GM18517 (cell line): ENCODE measurements around the gene NOMO2.
"Not testable (repeated sequence)": the region's sequence is repeated elsewhere in the genome, so short reads cannot be mapped to it uniquely, and the experiment has no call there.

Experiments
- ATAC-seq: cut with Tn5 transposase; IDR thresholded peaks from one replicate; pipeline ENCODE4 v1.9.1; 2021; ENCODE audit warnings: mild to moderate bottlenecking, moderate library complexity; ENCODE audit not compliant: unreplicated experiment

NOMO2 gene

DNA sequence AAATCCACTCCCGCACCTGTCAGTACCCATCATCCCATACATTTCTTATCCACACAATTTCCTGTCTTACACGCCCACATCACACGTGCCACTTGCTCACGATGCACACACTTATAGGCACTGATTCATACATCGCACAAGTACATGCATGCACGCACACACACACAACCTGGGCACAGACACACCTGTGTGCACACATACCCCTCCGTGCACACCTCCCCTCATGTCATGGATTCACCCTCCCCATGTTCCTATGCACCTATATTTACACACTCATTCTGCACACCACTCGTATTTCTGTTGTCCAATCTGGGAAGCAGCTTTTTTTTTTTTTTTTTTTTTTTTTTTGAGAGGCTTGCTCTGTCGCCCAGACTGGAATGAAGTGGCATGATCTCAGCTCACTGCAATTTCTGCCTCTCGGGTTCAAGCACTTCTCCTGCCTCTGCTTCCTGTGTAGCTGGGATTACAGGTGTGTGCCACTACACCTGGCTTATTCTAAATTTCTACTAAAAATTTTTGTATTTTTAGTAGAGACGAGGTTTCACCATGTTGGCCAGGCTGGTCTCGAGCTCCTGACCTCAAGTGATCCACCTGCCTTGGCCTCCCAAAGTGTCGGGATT, 13.5 kb upstream of the NOMO2 start:
- not testable (repeated sequence) for ATAC-seq

DNA sequence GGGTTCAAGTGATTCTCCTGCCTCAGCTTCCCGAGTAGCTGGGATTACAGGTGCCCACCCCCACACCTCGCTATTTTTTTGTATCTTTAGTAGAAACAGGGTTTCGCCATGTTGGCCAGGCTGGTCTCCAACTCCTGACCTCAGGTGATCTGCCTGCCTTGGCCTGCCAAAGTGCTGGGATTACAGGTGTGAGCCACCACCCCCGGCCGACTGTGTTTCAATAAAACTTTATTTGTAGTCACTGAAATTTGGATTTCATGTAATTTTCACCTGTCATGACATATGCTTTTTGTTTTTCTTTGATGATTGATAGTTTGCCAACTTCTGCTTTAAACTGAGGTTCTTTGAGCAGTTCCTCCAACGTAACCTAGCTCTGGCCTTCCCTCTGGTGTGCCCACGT, 12.0 kb upstream of the NOMO2 start:
- ATAC-seq: not testable (repeated sequence)

DNA sequence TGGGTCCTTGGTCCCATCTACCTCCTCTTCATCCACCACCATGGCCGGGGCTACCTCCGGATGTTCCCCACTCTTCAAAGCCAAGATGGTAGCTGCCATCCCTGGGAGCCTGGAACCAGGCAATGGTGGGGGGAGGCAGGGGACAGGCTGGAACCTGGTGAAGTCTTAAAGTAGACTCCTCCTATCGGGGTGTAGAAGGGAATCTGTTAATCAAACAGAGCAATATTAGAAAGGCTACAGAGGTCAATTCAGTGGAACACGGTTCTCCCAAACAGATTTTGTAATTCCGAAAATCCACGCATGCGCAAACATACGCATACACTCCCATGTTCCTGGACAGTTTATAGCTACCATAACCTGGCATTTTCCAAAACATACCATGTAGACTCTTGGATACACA, 11.1 kb upstream of the NOMO2 start:
- ATAC-seq: not testable (repeated sequence)

DNA sequence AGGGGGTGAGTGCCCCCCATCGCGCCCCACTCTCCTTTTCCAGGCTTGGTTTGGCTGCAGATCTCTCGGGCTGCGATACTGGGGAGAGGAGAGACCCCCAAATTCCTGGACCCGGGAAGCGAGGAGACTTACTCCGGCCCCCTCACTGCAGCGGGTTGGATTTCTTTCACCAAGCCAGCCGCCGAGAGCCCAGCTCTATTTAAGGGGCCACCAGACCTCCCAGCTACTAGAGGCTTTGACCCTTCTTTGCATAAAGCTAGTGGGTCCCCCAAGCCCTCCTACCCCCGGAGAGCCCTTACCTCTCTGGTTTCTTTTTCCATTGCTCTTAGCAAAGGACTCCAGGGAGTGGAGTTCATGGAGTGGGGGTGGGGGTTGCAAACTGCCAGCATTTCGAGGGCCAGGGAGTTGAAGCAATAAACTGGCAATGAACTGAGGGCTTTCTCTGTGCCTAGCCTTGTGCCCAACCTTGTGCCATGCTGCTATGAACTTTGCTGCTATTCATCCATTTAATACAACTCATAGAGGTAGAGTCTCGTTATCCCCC, 9.5 kb upstream of the NOMO2 start:
- ATAC-seq: not testable (repeated sequence)

DNA sequence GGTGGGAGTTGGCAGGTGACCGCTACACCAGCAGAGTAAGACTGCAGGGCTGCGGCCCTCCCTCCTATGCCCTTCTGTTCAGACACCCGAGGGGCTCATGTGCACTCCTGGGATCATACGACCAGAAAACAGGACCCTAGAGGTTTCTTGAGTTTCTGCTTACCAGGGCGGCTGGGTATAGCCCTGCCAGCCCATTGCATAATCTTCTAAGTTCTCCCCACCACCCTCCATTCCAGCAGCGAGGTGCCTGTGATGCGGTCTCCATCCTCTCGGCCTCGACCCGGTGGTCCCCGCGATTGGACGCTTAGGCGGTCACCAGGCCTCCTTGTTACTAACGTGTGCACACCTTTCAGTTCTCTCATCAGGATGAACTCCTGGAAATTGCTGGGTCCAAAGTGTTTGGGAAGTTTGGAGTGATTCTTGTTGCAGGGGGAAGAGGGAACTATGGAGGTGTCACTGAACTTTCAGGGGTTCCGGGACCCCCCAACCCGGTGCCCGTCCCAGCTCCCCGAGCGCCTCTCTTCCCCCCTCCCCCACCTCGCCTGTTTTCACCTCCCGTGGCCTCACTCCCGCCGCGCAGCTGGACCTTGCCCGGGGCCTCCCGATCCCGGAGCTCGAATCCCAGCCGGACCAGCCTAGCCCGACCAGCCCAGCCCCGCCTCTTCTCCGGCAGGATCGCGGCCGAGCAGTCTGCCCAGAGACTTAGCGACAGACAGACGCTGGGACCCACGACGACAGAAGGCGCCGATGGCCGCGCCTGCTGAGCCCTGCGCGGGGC, 8.8 kb upstream of the NOMO2 start:
- not testable (repeated sequence) for ATAC-seq

DNA sequence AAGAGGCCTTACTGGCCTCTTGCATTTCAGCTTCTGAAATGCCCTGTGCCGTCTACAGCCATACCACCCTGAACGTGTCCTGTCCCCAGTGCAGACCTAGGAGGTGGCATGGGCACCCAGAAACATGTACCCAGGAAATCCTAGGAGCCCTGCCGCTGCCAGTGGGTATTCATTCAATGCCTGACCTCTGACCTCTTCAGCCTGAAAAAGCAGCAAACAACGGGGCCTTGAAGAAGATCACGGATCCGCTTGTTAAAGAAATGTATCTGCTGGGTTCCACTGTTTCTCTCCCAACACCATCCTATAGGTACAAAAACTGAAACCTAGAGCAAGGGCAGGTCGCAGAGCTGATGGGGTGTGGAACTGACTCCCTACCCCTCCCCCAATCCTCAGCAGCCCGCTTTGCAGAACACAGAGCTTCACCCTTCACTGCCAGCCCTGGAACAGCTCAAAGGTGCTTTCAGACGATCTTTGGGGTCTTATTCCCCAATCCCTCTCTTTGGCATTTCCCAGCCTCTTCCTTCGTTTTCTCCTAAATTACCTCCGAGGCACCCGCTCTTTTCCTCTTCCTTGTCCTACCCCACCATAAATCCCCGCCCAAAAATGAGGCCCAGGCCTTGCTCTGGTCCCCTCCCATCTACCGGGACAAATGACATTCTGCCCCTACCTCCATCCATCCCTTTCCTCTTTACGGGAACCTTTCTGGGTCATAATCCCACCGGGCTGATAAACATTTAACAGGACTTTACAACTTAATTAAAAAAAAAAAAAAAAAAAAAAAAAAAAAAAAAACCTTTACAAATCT, 1.3 kb downstream of the NOMO2 start:
- ATAC-seq: not testable (repeated sequence)

DNA sequence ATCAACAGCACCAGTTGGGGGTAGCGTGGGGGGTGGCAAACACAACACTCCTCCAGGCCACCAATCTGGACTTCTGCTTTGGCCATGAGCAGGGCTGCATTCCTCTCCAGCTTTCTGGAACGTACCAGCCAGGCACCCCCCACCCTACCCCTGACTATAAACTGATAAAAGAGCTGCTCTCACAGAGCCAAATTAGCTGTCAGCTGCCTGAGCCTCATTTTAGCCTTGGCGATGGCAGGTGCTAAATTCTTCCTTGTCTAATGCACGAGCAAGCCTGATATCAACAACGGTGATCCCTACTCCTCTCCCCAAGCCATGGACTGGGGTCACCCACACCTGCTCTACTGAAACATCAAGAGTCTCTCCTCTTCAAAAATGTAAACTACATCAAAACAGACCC, 8.2 kb downstream of the NOMO2 start:
- ATAC-seq: not testable (repeated sequence)

DNA sequence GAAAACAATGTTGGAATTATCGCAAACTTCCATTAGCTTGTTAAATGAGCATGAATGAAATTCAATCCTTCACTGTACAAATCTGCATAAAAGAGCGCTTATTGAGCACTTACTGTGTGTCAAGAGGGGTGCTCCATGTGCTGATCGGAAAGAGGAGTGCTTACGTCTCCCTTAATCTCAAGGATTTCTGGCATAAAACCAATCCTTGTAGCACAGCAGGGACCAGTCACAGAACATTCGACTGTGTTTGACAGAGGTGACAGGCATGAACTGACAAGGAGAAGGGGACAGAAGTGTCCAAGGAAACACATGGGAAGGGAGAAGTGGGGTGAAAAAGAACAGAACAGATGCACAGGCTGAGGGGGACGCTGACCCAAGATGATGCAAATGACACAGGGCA, 14.5 kb downstream of the NOMO2 start:
- not testable (repeated sequence) for ATAC-seq

DNA sequence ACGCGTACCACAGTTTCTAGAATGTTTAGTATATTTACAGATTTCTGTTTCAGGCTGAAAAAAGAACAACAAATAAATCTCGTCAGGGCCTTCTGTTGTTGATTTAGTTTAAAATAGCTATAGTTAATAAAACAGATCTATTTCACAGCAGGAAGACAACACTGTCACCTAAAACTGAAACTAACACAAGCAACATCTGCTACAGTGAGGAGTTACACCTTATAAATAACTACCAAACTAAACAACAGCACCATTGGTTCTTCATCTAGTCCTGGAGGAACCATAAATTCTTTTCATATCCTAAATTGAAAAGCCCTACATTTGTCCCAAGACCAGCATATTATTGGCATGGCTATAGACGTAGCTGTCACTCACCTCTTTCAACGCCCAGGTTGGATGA, 15.0 kb downstream of the NOMO2 start:
- not testable (repeated sequence) for ATAC-seq

DNA sequence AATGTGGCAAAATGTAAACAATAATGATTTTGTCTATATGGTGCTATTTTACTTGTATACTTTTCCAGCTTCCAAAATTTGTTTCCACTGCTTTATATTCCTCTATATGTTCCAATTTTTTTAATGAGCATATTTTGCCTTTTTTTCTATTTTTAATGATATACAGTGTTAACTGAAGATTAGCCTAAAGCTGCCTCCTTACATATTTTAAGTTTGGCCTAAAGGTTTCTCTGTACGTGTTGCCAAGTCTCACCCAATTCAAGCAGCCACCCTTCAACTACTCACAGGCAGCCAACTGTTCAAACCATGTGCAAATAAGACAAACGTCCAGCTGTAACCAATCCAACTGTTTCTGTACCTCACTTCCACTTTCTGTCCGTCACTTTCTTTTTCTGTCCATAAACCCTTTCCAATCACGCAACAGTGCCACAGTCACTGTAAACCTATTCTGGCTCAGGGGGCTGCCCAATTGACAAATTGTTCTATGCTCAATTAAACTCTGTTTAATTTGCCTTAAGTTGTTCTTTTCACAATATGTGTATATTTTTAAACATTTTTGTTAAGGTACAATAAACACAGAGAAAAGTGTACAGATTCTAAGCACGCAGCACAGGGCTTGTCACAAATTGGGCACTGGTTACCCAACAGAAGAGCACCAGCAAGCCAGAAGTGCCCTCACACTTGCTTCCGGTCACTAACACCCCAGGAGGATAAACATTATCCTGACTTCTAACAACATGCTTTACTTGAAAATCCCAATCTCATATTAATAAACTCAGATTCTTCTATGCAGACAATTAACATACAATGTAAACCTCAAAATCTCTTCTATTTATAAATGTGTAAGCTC, 17.4 kb downstream of the NOMO2 start:
- not testable (repeated sequence) for ATAC-seq

DNA sequence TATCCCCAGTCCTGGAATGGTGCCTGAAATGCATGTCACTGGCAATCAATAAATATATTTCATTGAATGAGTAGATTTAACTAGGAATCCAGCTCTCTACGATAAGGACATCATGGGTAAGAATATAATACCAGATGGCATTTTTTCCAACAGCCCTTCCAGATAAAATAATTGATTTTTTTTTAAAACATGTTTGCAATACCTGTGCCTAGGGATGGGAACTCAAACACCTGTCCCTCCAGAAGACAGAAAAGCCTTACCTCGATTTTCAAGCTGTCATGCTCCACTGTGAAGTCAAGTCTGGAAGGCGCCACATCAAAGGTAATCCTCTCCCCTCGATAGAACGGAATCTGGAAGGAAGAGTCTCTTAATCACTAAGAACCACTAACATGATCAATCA, 20.0 kb downstream of the NOMO2 start:
- not testable (repeated sequence) for ATAC-seq

DNA sequence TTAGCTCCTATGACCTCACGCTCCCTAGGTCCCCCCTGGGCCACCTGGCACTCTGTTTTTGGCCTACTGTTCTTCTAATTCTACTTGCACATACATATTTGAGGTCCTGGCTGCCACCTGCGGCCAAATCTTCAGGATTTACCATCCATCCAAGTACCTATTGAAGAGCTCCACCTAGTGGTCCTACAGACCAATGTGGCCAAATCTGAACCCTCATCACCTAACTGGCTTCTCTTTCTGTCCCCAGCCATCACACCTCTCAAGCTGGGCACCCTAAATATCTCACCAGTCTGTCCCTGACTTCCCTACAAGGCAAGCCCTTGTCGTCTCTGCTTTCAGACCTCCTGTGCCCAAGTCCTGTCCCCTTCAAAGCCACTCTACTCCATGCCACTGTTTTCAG, 24.9 kb downstream of the NOMO2 start:
- not testable (repeated sequence) for ATAC-seq

DNA sequence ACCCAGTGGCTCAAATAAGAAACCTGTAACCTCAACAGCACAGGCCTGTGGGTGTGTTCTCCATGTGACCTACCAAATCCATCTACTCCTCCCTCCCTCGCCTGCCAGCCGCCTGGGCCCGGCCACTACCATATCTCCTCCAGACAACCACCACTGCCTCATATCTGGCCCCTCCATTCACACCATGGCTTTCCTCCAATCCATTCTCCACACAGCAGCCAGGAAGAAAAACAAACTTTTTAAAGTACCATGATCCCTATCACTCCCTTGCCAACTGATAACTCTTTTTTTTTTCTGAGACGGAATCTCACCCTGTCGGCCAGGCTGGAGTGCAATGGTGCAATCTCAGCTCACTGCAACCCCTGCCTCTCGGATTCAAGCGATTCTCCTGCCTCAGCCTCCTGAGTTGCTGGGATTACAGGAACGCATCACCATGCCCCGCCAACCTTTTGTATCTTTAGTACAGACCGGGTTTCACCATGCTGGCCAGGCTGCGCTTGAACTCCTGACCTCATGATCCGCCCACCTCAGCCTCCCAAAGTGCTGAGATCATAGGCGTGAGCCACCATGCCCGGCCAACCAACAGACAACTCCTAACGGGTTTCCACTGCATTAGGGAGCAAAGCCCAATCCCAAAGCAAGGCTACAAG, 26.3 kb downstream of the NOMO2 start:
- ATAC-seq: not testable (repeated sequence)

DNA sequence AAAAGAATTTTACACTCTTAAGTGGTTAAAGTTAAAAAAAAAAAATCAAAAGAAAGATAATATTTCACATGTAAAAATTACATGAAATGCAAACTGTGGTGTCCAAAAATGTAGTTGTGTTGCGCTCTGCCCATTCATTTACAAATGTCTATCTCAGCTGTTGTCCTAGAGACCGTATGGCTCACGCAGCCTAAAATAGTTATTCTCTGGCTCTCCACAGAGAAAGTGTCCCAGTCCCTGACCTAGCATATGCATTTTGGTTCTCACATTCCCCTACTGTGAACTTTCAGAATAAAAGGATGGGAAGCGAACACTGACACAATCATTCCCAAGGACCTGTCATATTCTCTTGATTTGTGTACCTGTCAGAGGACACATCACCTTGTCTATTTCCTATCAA, 27.6 kb downstream of the NOMO2 start:
- ATAC-seq: not testable (repeated sequence)

DNA sequence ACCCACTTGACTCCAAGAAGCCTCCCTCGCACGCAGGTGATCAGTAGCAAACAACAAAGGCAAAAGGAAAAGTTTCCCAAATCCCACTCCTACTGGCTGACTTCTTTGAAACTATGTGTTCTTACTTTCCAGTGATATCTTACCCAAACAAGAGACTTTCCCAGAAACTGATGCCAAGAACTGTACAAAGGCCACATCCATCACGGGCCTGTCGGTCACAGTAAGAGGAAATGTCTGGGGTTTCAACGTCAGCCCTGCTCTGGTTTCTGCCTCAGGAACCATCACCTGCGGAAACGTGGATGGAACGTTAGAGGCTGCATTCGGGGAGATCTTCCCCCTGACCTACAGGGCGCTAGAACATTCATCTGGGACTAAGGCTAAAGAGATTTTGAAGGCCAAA, 30.6 kb downstream of the NOMO2 start:
- ATAC-seq: not testable (repeated sequence)

DNA sequence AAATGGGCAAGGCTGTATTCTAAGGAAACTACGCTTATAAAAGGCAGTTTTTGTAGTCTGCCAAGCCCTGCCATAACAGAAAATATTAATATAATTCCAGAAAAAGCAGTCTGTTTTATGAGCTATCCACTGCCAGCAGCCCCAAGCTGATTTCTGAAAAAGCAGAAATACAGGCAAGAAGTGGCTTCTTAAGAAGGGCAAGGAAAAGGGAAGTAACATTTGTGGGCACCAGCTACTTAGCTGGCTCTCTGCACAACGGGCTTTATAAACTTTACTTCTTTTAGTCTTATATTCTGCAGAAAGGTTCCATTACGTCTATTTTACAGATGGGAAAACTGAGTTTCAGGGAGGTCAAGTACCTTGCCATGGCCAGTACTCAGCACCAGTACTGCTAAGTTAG, 31.6 kb downstream of the NOMO2 start:
- not testable (repeated sequence) for ATAC-seq

DNA sequence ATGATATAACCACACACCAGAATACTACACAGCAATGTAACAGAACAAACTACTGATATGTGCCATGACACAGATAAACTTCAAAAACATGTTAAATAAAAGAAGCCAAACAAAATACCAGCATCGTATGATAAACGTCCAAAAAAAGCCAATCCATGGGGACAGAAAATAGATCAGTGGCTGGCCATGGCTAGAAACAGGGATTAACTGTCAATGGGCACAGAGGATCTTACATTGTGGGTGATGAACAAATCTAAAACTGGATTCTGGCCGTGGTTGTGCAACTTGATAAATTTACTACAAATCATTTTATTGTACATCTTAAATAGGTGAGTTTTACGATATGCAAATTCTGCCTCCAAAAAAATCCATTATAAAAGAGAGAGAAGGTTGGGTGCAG, 35.4 kb downstream of the NOMO2 start:
- ATAC-seq: not testable (repeated sequence)

DNA sequence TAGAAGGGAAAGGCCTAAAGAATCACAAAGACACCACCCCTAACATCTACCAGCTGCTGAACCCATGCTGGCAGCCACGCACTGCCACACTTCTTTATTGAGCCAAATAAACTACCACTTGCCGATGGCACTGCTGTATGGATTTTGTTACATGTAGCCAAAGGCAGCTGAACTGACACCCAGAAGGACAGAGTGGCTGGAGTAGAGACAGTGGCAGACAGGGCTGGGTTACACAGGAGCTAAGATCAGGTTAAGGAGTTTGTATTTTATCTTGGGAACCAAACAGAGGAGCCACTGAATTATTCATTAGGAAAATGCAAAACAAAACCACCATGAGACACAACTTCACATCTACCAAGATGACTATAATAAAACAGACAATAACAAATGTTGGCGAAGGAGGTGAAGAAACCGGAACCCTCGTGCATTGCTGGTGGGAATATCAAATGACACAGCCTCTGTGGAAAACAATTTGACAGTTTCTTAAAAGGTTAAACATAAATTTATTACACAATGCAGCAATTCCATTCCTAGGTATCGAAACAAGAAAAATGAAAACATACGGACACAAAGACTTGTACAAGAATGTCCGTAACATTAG, 35.9 kb downstream of the NOMO2 start:
- ATAC-seq: not testable (repeated sequence)

DNA sequence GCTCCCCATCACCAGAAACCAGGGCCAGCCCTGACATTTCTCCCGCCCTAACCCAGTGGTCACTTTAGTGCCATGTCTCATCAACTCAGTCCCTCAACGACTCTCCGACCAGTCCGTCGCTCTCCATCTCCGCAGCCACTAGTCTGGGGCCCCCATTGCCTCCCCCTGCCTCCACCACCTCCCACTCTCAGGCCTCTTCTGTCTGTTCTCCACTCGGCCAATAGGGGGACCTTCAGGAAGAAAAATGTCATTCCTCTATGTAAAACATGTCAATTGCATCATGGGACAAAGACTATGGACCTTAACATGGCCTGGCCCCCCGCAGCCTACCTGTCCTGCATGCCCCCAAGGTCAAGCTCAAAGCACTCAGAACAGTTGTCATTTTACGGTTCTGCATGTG, 39.3 kb downstream of the NOMO2 start:
- not testable (repeated sequence) for ATAC-seq
